Parathyroid adenoma (tissue), 2 donors: ENCODE data around the gene LZIC.

ENCODE experiments used
- H2AFZ ChIP-seq: fragments of 300-600 bp; sonication (generic); one replicate; pipeline ENCODE4 v1.7.0; 2017; ENCODE audit warnings: antibody characterized with exemption, mild to moderate bottlenecking
- H3K27ac ChIP-seq: fragments of 300-600 bp; sonication (generic); one replicate; pipeline ENCODE4 v1.7.0; 2017
- H3K27me3 ChIP-seq: fragments of 300-600 bp; sonication (generic); one replicate; pipeline ENCODE4 v1.7.0; 2017; ENCODE audit warnings: low read length; ENCODE audit not compliant: control insufficient read depth, insufficient read depth
- H3K36me3 ChIP-seq: fragments of 300-600 bp; sonication (generic); one replicate; pipeline ENCODE4 v1.7.0; 2017; ENCODE audit warnings: low read length; ENCODE audit not compliant: control insufficient read depth, insufficient read depth
- H3K4me1 ChIP-seq: fragments of 300-600 bp; sonication (generic); one replicate; pipeline ENCODE4 v1.7.0; 2017; ENCODE audit warnings: control low read depth
- H3K4me2 ChIP-seq: fragments of 300-600 bp; sonication (generic); one replicate; pipeline ENCODE4 v1.7.0; 2017; ENCODE audit warnings: low read length
- H3K4me3 ChIP-seq: fragments of 300-600 bp; sonication (generic); one replicate; pipeline ENCODE4 v1.7.0; 2017; ENCODE audit warnings: low read depth, low read length
- H3K79me2 ChIP-seq: fragments of 300-600 bp; sonication (generic); one replicate; pipeline ENCODE4 v1.7.0; 2017; ENCODE audit warnings: control low read depth
- H3K9ac ChIP-seq: fragments of 300-600 bp; sonication (generic); one replicate; pipeline ENCODE4 v1.7.0; 2017; ENCODE audit warnings: mild to moderate bottlenecking
- H3K9me3 ChIP-seq: fragments of 300-600 bp; sonication (generic); one replicate; pipeline ENCODE4 v1.7.0; 2017; ENCODE audit warnings: low read length; ENCODE audit not compliant: control insufficient read depth
- TF ChIP-seq, protein P1 (sequence below): fragments of 300-600 bp; sonication (generic); IDR thresholded peaks from one replicate; pipeline ENCODE4 v1.7.0; 2017; ENCODE audit warnings: antibody characterized with exemption, mild to moderate bottlenecking
- donor health status: primary hyperparathyroidism.

The LZIC gene

DNA sequence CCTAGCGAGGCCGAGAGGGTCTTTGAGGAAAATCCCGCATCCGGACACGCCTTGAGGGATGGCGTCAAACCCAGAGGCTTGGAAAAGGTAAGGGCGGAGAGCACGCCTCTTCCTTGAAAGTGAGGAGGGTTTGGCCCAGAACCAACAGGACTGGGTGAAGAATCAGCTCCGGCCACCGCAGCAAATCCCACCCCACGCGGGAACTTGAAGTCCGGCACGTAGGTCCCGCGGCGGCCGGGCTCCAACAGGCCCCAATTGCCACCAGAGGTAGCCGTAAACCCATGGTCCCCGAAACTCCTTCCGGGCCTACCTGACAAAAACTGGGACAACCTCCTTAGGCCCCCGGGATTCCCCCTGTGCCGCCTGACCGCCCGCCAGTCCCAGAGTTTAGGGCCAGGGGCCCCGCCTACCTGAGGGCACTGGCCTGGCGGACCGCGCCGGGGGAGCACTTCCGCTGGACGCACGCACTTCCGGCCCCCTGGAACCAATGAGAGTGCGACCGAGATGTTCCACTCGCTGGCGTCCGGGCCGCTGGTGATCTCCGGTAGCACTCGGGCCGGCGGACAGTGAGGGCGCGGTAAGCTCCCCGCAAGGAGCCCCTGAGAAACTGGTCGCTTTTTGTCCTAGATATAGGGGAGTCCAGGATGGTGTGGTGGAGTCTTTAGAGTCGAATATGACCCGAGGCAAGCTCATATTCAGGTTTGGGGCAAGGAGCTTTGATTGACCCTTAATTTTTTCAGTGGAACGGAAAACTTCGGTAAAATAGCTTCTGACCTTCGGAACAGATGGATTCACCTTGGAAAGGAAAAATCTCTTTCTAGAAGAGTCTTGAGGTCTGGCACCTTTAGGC is at the start of gene LZIC, which contains the start of gene NMNAT1:
LZIC (minus strand) TSS at position 453 of the 850 bp plus-strand sequence. CDS start 6,772 bp downstream, outside the sequence.
NMNAT1 (plus strand) TSS at position 537 of the 850 bp plus-strand sequence. CDS start 28,599 bp downstream, outside the sequence.
- Histone ChIP-seq H3K27me3 (no peaks in the 10 kb centered on the region), H3K9me3 (no peaks in the 10 kb centered on the region), H2AFZ (peak within 1 kb of the TSS; percentile 75), H3K4me2 (peak within 1 kb of the TSS; percentile 87), H3K27ac (peak within 1 kb of the TSS; percentile 65), H3K9ac (peak within 1 kb of the TSS; percentile 24), H3K4me3 (peak within 1 kb of the TSS; percentile 86), H3K79me2 (no peaks in the 10 kb centered on the region), H3K36me3 (no peaks in the 10 kb centered on the region), H3K4me1 (no peaks in the 10 kb centered on the region)
- TF ChIP-seq, protein P1, sequence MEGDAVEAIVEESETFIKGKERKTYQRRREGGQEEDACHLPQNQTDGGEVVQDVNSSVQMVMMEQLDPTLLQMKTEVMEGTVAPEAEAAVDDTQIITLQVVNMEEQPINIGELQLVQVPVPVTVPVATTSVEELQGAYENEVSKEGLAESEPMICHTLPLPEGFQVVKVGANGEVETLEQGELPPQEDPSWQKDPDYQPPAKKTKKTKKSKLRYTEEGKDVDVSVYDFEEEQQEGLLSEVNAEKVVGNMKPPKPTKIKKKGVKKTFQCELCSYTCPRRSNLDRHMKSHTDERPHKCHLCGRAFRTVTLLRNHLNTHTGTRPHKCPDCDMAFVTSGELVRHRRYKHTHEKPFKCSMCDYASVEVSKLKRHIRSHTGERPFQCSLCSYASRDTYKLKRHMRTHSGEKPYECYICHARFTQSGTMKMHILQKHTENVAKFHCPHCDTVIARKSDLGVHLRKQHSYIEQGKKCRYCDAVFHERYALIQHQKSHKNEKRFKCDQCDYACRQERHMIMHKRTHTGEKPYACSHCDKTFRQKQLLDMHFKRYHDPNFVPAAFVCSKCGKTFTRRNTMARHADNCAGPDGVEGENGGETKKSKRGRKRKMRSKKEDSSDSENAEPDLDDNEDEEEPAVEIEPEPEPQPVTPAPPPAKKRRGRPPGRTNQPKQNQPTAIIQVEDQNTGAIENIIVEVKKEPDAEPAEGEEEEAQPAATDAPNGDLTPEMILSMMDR: no peak

DNA sequence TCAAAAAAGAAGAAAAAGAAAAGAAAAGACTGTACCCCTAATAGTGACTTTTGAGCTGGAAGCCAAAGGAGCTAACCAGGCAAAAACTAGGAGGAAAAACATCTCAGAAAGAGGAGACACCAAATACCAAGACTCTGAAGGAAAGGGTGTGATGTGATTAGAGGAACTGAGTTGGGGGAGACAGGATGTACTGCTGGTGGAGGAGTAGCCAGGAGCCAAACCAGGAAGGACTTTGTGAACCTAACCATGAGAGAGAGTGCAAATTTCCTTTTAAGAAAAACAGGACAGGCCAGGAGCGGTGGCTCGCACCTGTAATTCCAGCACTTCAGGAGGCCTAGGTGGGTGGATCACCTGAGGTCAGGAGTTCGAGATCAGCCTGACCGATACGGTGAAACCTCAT is 49.7 kb upstream of the LZIC start:
- Histone ChIP-seq H3K27ac (no peak overlapping the region), H3K4me2 (no peak overlapping the region), H3K4me1 (no peaks in the 10 kb centered on the region), H3K9ac (no peak overlapping the region), H3K79me2 (no peaks in the 10 kb centered on the region), H3K9me3 (no peaks in the 10 kb centered on the region), H2AFZ (no peak overlapping the region), H3K27me3 (no peaks in the 10 kb centered on the region), H3K36me3 (no peaks in the 10 kb centered on the region), H3K4me3 (no peak overlapping the region)
- TF ChIP-seq, protein P1: no peak

DNA sequence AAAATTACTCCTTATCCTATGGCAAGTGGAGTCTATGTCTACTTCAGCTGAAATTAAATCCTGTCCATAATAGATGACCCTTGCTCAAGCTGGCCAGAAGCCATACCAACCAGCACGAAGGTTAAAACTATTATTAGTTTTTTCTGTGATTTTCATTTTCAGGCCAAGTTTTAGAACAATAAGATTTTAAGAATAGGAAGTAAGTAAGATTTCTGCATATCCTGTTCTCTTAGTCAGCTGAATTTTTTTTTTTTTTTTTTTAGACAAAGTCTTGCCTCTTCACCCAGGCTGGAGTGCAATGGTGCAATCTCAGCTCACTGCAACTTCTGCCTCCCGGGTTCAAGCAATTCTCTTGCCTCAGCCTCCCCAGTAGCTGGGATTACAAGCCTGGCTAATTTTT is 47.8 kb upstream of the LZIC start:
- Histone ChIP-seq H3K9me3 (no peaks in the 10 kb centered on the region), H3K27me3 (no peaks in the 10 kb centered on the region), H3K27ac (no peak overlapping the region), H3K4me2 (no peak overlapping the region), H3K9ac (no peak overlapping the region), H3K4me1 (no peaks in the 10 kb centered on the region), H3K4me3 (no peak overlapping the region), H2AFZ (no peak overlapping the region), H3K36me3 (no peaks in the 10 kb centered on the region), H3K79me2 (no peaks in the 10 kb centered on the region)
- TF ChIP-seq, protein P1: no peak

DNA sequence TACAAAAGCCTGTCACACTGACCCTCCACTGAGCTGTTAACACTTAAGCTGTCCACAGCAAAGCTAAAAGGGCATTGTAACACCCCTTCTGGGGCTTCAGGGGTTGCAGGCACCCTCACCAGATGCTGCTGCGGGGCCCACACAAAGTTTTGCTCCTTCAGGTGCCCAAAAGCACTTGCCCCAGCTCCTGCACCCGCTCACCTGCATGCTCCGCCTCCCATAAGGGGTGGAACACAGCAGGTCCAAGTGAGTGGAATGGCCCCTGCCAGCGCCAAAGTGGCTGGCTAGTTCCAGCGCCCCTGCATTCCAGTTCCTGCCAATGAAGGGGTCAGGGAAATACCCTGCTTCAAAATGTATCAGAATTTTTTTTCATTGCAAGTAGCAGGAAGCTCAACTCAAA is 46.6 kb upstream of the LZIC start:
- Histone ChIP-seq H3K4me2 (no peak overlapping the region), H3K36me3 (no peaks in the 10 kb centered on the region), H3K4me3 (no peak overlapping the region), H3K9me3 (no peaks in the 10 kb centered on the region), H3K27ac (no peak overlapping the region), H3K4me1 (no peaks in the 10 kb centered on the region), H3K9ac (no peak overlapping the region), H3K27me3 (no peaks in the 10 kb centered on the region), H3K79me2 (no peaks in the 10 kb centered on the region), H2AFZ (no peak overlapping the region)
- TF ChIP-seq, protein P1: no peak
